Uterus (tissue), 2 donors: Measurements from ENCODE around the gene ADAM10.

Experiments used
- POLR2A ChIP-seq, 2 donors: fragments of 450-650 bp; IDR thresholded peaks; one replicate each; pipeline ENCODE4 v1.6.1; 2016; ENCODE audit warnings: antibody characterized with exemption in 2 of 2, mild to moderate bottlenecking in 1 of 2, moderate library complexity in 1 of 2
- TF ChIP-seq, protein P1 (sequence below), 4 experiments: fragments of 200-600 bp in 2 of 4; fragments of 450-650 bp in 2 of 4; sonication (generic) in 2 of 4; IDR thresholded peaks; one replicate each; pipeline ENCODE4 v1.5.1; 2016 to 2019; ENCODE audit warnings: antibody characterized with exemption in 4 of 4, mild to moderate bottlenecking in 2 of 4, moderate library complexity in 1 of 4

DNA sequence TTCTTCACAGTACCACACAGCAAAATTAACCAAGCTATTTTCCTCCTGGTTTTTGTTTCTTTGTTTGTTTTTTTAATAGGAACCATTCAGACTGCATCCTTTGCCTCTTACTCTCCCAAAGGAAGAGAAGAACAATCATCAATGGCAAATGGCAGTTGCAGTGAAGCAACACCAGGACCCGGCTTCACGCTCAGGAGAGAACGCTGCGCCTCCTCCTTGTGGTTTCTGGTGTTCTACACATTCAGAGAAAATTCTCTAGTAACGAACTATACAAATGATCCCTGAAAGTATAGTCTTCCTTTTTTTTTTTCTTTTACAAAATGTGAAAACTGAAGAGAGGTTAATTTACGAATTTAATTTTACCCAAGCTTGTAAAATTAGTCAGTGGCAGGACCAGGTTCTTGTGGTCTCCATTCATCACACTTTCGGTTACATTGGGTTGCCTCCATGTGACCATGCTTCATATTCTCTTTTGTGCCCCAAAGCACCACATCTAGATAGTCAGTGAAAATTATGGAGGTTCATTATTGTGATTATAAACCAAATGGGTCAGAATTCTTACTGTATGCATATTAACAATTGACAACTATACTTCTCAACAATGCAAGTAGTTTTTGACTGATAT, 11.0 kb upstream of the ADAM10 start:
- TF ChIP-seq, protein P1, sequence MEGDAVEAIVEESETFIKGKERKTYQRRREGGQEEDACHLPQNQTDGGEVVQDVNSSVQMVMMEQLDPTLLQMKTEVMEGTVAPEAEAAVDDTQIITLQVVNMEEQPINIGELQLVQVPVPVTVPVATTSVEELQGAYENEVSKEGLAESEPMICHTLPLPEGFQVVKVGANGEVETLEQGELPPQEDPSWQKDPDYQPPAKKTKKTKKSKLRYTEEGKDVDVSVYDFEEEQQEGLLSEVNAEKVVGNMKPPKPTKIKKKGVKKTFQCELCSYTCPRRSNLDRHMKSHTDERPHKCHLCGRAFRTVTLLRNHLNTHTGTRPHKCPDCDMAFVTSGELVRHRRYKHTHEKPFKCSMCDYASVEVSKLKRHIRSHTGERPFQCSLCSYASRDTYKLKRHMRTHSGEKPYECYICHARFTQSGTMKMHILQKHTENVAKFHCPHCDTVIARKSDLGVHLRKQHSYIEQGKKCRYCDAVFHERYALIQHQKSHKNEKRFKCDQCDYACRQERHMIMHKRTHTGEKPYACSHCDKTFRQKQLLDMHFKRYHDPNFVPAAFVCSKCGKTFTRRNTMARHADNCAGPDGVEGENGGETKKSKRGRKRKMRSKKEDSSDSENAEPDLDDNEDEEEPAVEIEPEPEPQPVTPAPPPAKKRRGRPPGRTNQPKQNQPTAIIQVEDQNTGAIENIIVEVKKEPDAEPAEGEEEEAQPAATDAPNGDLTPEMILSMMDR (IDR thresholded peaks at IDR 0.05) = no peak
- TF ChIP-seq POLR2A (IDR thresholded peaks at IDR 0.05) = no peak
